ENCODE results near the gene TRNP1. TPM values are rescaled to one million over a fixed set of nuclear protein-coding genes. Genes with fewer than 3 reads are reported as not detected.

TRNP1 gene
- polyA plus RNA-seq, 1 donor (not counting 4 experiments of a cell fraction or from before 2014, with no cell fraction given): 164 TPM

GRCh38 chr1:26960625-26960966, 32.9 kb upstream of the TRNP1 start:
- H3K36me3 ChIP-seq (ENCODE audit: control insufficient read depth in 2 of 2, extremely low read depth in 1 of 2, insufficient read depth in 2 of 2, low read length in 2 of 2): peaks cover 0 to 7% of the 10 kb centered on the region in 2 experiments
- H3K4me2 ChIP-seq (ENCODE audit: control insufficient read depth, extremely low read depth, insufficient read depth, low read depth, low read length): peak overlapping the region; percentile 98
- peak overlapping the region; percentile 86 for H3K27ac ChIP-seq (ENCODE audit: control insufficient read depth, insufficient read depth, low read length)
- dilution Hi-C loops (cut with MboI; ENCODE audit: extremely low pct_ligation_motif_present, low sequenced_read_pairs): no loop called here
- FAIRE-seq (no peak), DNase-seq (ENCODE audit: low read depth, low spot score) (no peak)
- no peaks in the 10 kb centered on the region for H3K9me3 ChIP-seq (ENCODE audit: control insufficient read depth, low read depth, low read length)
- H2AFZ ChIP-seq (ENCODE audit: control insufficient read depth, low read length): peak overlapping the region; percentile 59
- peak overlapping the region; percentile 93 for H3K9ac ChIP-seq (ENCODE audit: control insufficient read depth, extremely low read depth, insufficient read depth, low read length)
- no peak for TF ChIP-seq EZH2 (IDR thresholded peaks at IDR 0.05; ENCODE audit: low read length)
- no peak for TF ChIP-seq CTCF (optimal IDR thresholded peaks at IDR 0.05 in 1 of 3, IDR thresholded peaks at IDR 0.05 in 1 of 3, conservative IDR thresholded peaks at IDR 0.05 in 1 of 3; ENCODE audit: extremely low read depth in 1 of 3, insufficient read depth in 2 of 3, low read length in 3 of 3)
- H3K79me2 ChIP-seq (ENCODE audit: control insufficient read depth, insufficient read depth, low read length): peaks cover 40% of the 10 kb centered on the region
- H3K9me1 ChIP-seq (ENCODE audit: control insufficient read depth, extremely low read depth, insufficient read depth, low read length): no peaks in the 10 kb centered on the region
- no peaks in the 10 kb centered on the region for H3K27me3 ChIP-seq (ENCODE audit: control insufficient read depth, extremely low read depth, insufficient read depth, low read length)
- H4K20me1 ChIP-seq (ENCODE audit: control insufficient read depth, extremely low read depth, insufficient read depth, low read length): no peaks in the 10 kb centered on the region
- H3K4me1 ChIP-seq (ENCODE audit: control insufficient read depth, extremely low read depth, insufficient read depth, low read length): peaks cover 31% of the 10 kb centered on the region
- peak overlapping the region; percentile 80 to 95 (median 87) for H3K4me3 ChIP-seq (ENCODE audit: control insufficient read depth in 2 of 3, extremely low read depth in 1 of 3, insufficient read depth in 2 of 3, low read depth in 1 of 3, low read length in 3 of 3)

GRCh38 chr1:26961826-26962225, 31.7 kb upstream of the TRNP1 start:
- TF ChIP-seq CTCF (optimal IDR thresholded peaks at IDR 0.05 in 1 of 3, IDR thresholded peaks at IDR 0.05 in 1 of 3, conservative IDR thresholded peaks at IDR 0.05 in 1 of 3; ENCODE audit: extremely low read depth in 1 of 3, insufficient read depth in 2 of 3, low read length in 3 of 3) (no peak), EZH2 (IDR thresholded peaks at IDR 0.05; ENCODE audit: low read length) (no peak)
- no peak overlapping the region for H3K9ac ChIP-seq (ENCODE audit: control insufficient read depth, extremely low read depth, insufficient read depth, low read length)
- no peaks in the 10 kb centered on the region for H3K9me1 ChIP-seq (ENCODE audit: control insufficient read depth, extremely low read depth, insufficient read depth, low read length)
- FAIRE-seq (peak; percentile 96), DNase-seq (ENCODE audit: low read depth, low spot score) (peak; percentile 71)
- H3K9me3 ChIP-seq (ENCODE audit: control insufficient read depth, low read depth, low read length): no peaks in the 10 kb centered on the region
- no peak overlapping the region for H3K27ac ChIP-seq (ENCODE audit: control insufficient read depth, insufficient read depth, low read length)
- H3K4me1 ChIP-seq (ENCODE audit: control insufficient read depth, extremely low read depth, insufficient read depth, low read length): peaks cover 31% of the 10 kb centered on the region
- H3K4me2 ChIP-seq (ENCODE audit: control insufficient read depth, extremely low read depth, insufficient read depth, low read depth, low read length): peak overlapping the region; percentile 98
- peaks cover 0 to 6% of the 10 kb centered on the region in 2 experiments for H3K36me3 ChIP-seq (ENCODE audit: control insufficient read depth in 2 of 2, extremely low read depth in 1 of 2, insufficient read depth in 2 of 2, low read length in 2 of 2)
- H3K4me3 ChIP-seq (ENCODE audit: control insufficient read depth in 2 of 3, extremely low read depth in 1 of 3, insufficient read depth in 2 of 3, low read depth in 1 of 3, low read length in 3 of 3): no peak overlapping the region
- H2AFZ ChIP-seq (ENCODE audit: control insufficient read depth, low read length): no peak overlapping the region
- no peaks in the 10 kb centered on the region for H3K27me3 ChIP-seq (ENCODE audit: control insufficient read depth, extremely low read depth, insufficient read depth, low read length)
- H3K79me2 ChIP-seq (ENCODE audit: control insufficient read depth, insufficient read depth, low read length): peaks cover 34% of the 10 kb centered on the region
- no peaks in the 10 kb centered on the region for H4K20me1 ChIP-seq (ENCODE audit: control insufficient read depth, extremely low read depth, insufficient read depth, low read length)
- dilution Hi-C loops (cut with MboI; ENCODE audit: extremely low pct_ligation_motif_present, low sequenced_read_pairs): no loop called here

Data from keratinocyte (primary cell).